Measurements from ENCODE around the gene SV2C. TPM values are rescaled to one million over a fixed set of nuclear protein-coding genes. Genes with fewer than 3 reads are reported as not detected.
"Not testable (repeated sequence)": the region's sequence is repeated elsewhere in the genome, so short reads cannot be mapped to it uniquely, and the experiment has no call there.

SV2C gene
- polyA plus RNA-seq, 1 donor (not counting 4 experiments of a cell fraction or from before 2014, with no cell fraction given), result 0.34 TPM

GRCh38 chr5:76085243-76085579 is 2.0 kb downstream of the SV2C start:
- Histone ChIP-seq H2AFZ (ENCODE audit: control insufficient read depth, low read length) (no peak overlapping the region), H4K20me1 (ENCODE audit: control insufficient read depth, extremely low read depth, insufficient read depth, low read length) (no peaks in the 10 kb centered on the region), H3K27ac (ENCODE audit: control insufficient read depth, insufficient read depth, low read length) (no peak overlapping the region), H3K27me3 (ENCODE audit: control insufficient read depth, extremely low read depth, insufficient read depth, low read length) (peaks cover 51% of the 10 kb centered on the region), H3K4me3 (ENCODE audit: control insufficient read depth in 2 of 3, extremely low read depth in 1 of 3, insufficient read depth in 2 of 3, low read depth in 1 of 3, low read length in 3 of 3) (no peak overlapping the region), H3K9me1 (ENCODE audit: control insufficient read depth, extremely low read depth, insufficient read depth, low read length) (no peaks in the 10 kb centered on the region), H3K9me3 (ENCODE audit: control insufficient read depth, low read depth, low read length) (no peaks in the 10 kb centered on the region), H3K4me1 (ENCODE audit: control insufficient read depth, extremely low read depth, insufficient read depth, low read length) (no peaks in the 10 kb centered on the region), H3K4me2 (ENCODE audit: control insufficient read depth, extremely low read depth, insufficient read depth, low read depth, low read length) (no peak overlapping the region), H3K9ac (ENCODE audit: control insufficient read depth, extremely low read depth, insufficient read depth, low read length) (no peak overlapping the region), H3K36me3 (ENCODE audit: control insufficient read depth in 2 of 2, extremely low read depth in 1 of 2, insufficient read depth in 2 of 2, low read length in 2 of 2) (no peaks in the 10 kb centered on the region), H3K79me2 (ENCODE audit: control insufficient read depth, insufficient read depth, low read length) (no peaks in the 10 kb centered on the region)
- FAIRE-seq, result no peak
- dilution Hi-C loops (cut with MboI; ENCODE audit: extremely low pct_ligation_motif_present, low sequenced_read_pairs), result no loop called here
- no peak for DNase-seq (ENCODE audit: low read depth, low spot score)
- no peak for TF ChIP-seq CTCF (optimal IDR thresholded peaks at IDR 0.05 in 1 of 3, IDR thresholded peaks at IDR 0.05 in 1 of 3, conservative IDR thresholded peaks at IDR 0.05 in 1 of 3; ENCODE audit: extremely low read depth in 1 of 3, insufficient read depth in 2 of 3, low read length in 3 of 3)
- no peak for TF ChIP-seq EZH2 (IDR thresholded peaks at IDR 0.05; ENCODE audit: low read length)

GRCh38 chr5:76086095-76086494 is 2.9 kb downstream of the SV2C start:
- Histone ChIP-seq H3K4me3 (ENCODE audit: control insufficient read depth in 2 of 3, extremely low read depth in 1 of 3, insufficient read depth in 2 of 3, low read depth in 1 of 3, low read length in 3 of 3) (no peak overlapping the region), H3K27me3 (ENCODE audit: control insufficient read depth, extremely low read depth, insufficient read depth, low read length) (peaks cover 43% of the 10 kb centered on the region), H3K9me3 (ENCODE audit: control insufficient read depth, low read depth, low read length) (no peaks in the 10 kb centered on the region), H2AFZ (ENCODE audit: control insufficient read depth, low read length) (no peak overlapping the region), H3K9me1 (ENCODE audit: control insufficient read depth, extremely low read depth, insufficient read depth, low read length) (no peaks in the 10 kb centered on the region), H3K4me1 (ENCODE audit: control insufficient read depth, extremely low read depth, insufficient read depth, low read length) (no peaks in the 10 kb centered on the region), H3K36me3 (ENCODE audit: control insufficient read depth in 2 of 2, extremely low read depth in 1 of 2, insufficient read depth in 2 of 2, low read length in 2 of 2) (no peaks in the 10 kb centered on the region), H3K79me2 (ENCODE audit: control insufficient read depth, insufficient read depth, low read length) (no peaks in the 10 kb centered on the region), H3K9ac (ENCODE audit: control insufficient read depth, extremely low read depth, insufficient read depth, low read length) (no peak overlapping the region), H4K20me1 (ENCODE audit: control insufficient read depth, extremely low read depth, insufficient read depth, low read length) (no peaks in the 10 kb centered on the region), H3K27ac (ENCODE audit: control insufficient read depth, insufficient read depth, low read length) (no peak overlapping the region), H3K4me2 (ENCODE audit: control insufficient read depth, extremely low read depth, insufficient read depth, low read depth, low read length) (no peak overlapping the region)
- TF ChIP-seq EZH2 (IDR thresholded peaks at IDR 0.05; ENCODE audit: low read length), result no peak
- TF ChIP-seq CTCF (optimal IDR thresholded peaks at IDR 0.05 in 1 of 3, IDR thresholded peaks at IDR 0.05 in 1 of 3, conservative IDR thresholded peaks at IDR 0.05 in 1 of 3; ENCODE audit: extremely low read depth in 1 of 3, insufficient read depth in 2 of 3, low read length in 3 of 3), result no peak
- dilution Hi-C loops (cut with MboI; ENCODE audit: extremely low pct_ligation_motif_present, low sequenced_read_pairs), result no loop called here
- DNase-seq (ENCODE audit: low read depth, low spot score) (no peak), FAIRE-seq (no peak)

DNA sequence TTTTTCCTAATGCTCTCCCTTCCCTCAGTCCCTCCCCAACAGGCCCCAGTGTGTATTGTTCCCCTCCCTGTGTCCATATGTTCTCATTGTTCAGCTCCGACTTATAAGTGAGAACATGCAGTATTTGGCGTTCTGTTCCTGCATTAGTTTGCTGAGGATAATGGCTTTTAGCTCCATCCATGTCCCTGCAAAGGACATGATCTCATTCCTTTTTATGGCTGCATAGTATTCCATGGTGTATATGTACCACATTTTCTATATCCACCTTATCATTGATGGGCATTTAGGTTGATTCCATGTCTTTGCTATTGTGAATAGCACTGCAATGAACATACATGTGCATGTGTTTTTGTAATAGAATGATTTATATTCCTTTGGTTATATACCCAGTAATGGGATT is 6.0 kb downstream of the SV2C start:
- H3K4me2 ChIP-seq (ENCODE audit: control insufficient read depth, extremely low read depth, insufficient read depth, low read depth, low read length); H3K36me3 ChIP-seq (ENCODE audit: control insufficient read depth in 2 of 2, extremely low read depth in 1 of 2, insufficient read depth in 2 of 2, low read length in 2 of 2); H3K79me2 ChIP-seq (ENCODE audit: control insufficient read depth, insufficient read depth, low read length); H3K9me1 ChIP-seq (ENCODE audit: control insufficient read depth, extremely low read depth, insufficient read depth, low read length); dilution Hi-C loops (cut with MboI; ENCODE audit: extremely low pct_ligation_motif_present, low sequenced_read_pairs); H4K20me1 ChIP-seq (ENCODE audit: control insufficient read depth, extremely low read depth, insufficient read depth, low read length); H3K4me1 ChIP-seq (ENCODE audit: control insufficient read depth, extremely low read depth, insufficient read depth, low read length); DNase-seq (ENCODE audit: low read depth, low spot score); H3K9me3 ChIP-seq (ENCODE audit: control insufficient read depth, low read depth, low read length); H3K4me3 ChIP-seq (ENCODE audit: control insufficient read depth in 2 of 3, extremely low read depth in 1 of 3, insufficient read depth in 2 of 3, low read depth in 1 of 3, low read length in 3 of 3); H3K27ac ChIP-seq (ENCODE audit: control insufficient read depth, insufficient read depth, low read length); H3K9ac ChIP-seq (ENCODE audit: control insufficient read depth, extremely low read depth, insufficient read depth, low read length); FAIRE-seq; H2AFZ ChIP-seq (ENCODE audit: control insufficient read depth, low read length): not testable (repeated sequence)
- H3K27me3 ChIP-seq (ENCODE audit: control insufficient read depth, extremely low read depth, insufficient read depth, low read length), result peaks cover 13% of the 10 kb centered on the region

All from keratinocyte (primary cell).